Activated CD4-positive, alpha-beta memory T cell treated with anti-CD3 and anti-CD28 coated beads, Interleukin-2, amount 10 ng/mL, durations not matched to agents 7 days and 5 days (primary cell): ENCODE results near the gene ATP1A3. TPM values are rescaled to one million over a fixed set of nuclear protein-coding genes. Genes with fewer than 3 reads are reported as not detected.

Experiments used
- CTCF ChIA-PET: fragments of 350-600 bp; sonication (Branson Sonifier 250); formaldehyde crosslinking; loops from one replicate; lab custom pipeline; 2021; ENCODE audit warnings: antibody characterized with exemption, inconsistent platforms; lab: Charles Lee
- POLR2A ChIA-PET: fragments of 350-600 bp; sonication (Branson Sonifier 250); formaldehyde crosslinking; loops from one replicate; lab custom pipeline; 2021; ENCODE audit warnings: antibody characterized with exemption; lab: Charles Lee
- DNase-seq: peaks from one replicate; pipeline ENCODE4 v3.0.0-alpha.2; 2020
- H3K27ac Mint-ChIP-seq: one replicate; pipeline ENCODE4 v1.8.0; 2021; ENCODE audit warnings: mild to moderate bottlenecking, mixed read lengths
- H3K27me3 Mint-ChIP-seq: one replicate; pipeline ENCODE4 v1.8.0; 2021; ENCODE audit warnings: mixed read lengths
- H3K36me3 Mint-ChIP-seq: one replicate; pipeline ENCODE4 v1.8.0; 2021; ENCODE audit warnings: low read depth, mixed read lengths
- H3K4me1 Mint-ChIP-seq: one replicate; pipeline ENCODE4 v1.8.0; 2021; ENCODE audit warnings: mixed read lengths
- H3K4me3 Mint-ChIP-seq: one replicate; pipeline ENCODE4 v1.8.0; 2021; ENCODE audit warnings: mild to moderate bottlenecking, mixed read lengths
- H3K9me3 Mint-ChIP-seq: one replicate; pipeline ENCODE4 v1.8.0; 2021; ENCODE audit warnings: mixed read lengths
- total RNA-seq, 2 experiments: library from RNA; stranded (reverse); gene quantifications; one replicate each; pipeline ENCODE4 v1.2.3, GENCODE V29; 2021

Gene ATP1A3
- total RNA-seq, 2 experiments from 2014 or later = 1.2 to 1.9 TPM

- Mint-ChIP-seq H3K27ac (no peak overlapping the region), H3K4me1 (peaks cover 22% of the 10 kb centered on the region), H3K4me3 (no peak overlapping the region), H3K9me3 (no peaks in the 10 kb centered on the region), H3K36me3 (peaks cover 4% of the 10 kb centered on the region), H3K27me3 (peaks cover 35% of the 10 kb centered on the region)
- no peak for DNase-seq
- ChIA-PET POLR2A (no interaction called here), CTCF (no interaction called here)
These were observed 67.8 kb downstream of the ATP1A3 start for GRCh38 chr19:41926028-41926762.

GRCh38 chr19:41925208-41926003 is 68.6 kb downstream of the ATP1A3 start:
- Mint-ChIP-seq H3K27ac (no peak overlapping the region), H3K36me3 (peaks cover 4% of the 10 kb centered on the region), H3K4me1 (peaks cover 22% of the 10 kb centered on the region), H3K27me3 (peaks cover 30% of the 10 kb centered on the region), H3K9me3 (no peaks in the 10 kb centered on the region), H3K4me3 (no peak overlapping the region)
- no peak for DNase-seq
- POLR2A ChIA-PET = no interaction called here
- CTCF ChIA-PET = no interaction called here

- H3K27me3 Mint-ChIP-seq = peaks cover 22% of the 10 kb centered on the region
- ChIA-PET CTCF (no interaction called here), POLR2A (no interaction called here)
- peaks cover 4% of the 10 kb centered on the region for H3K36me3 Mint-ChIP-seq
- no peak for DNase-seq
- no peaks in the 10 kb centered on the region for H3K9me3 Mint-ChIP-seq
- H3K27ac Mint-ChIP-seq = no peak overlapping the region
- peaks cover 13% of the 10 kb centered on the region for H3K4me1 Mint-ChIP-seq
- H3K4me3 Mint-ChIP-seq = no peak overlapping the region
These were observed 69.6 kb downstream of the ATP1A3 start for GRCh38 chr19:41924151-41925145.

GRCh38 chr19:41923045-41923788 is 70.8 kb downstream of the ATP1A3 start:
- no peak for DNase-seq
- H3K4me1 Mint-ChIP-seq = peaks cover 6% of the 10 kb centered on the region
- H3K9me3 Mint-ChIP-seq = no peaks in the 10 kb centered on the region
- peaks cover 15% of the 10 kb centered on the region for H3K27me3 Mint-ChIP-seq
- H3K4me3 Mint-ChIP-seq = no peak overlapping the region
- H3K27ac Mint-ChIP-seq = no peak overlapping the region
- POLR2A ChIA-PET = interaction anchor here (1.2 kb wide), 1 partner anchor 11 kb away, joined by 4 read pairs; no protein-coding TSS in a partner anchor
- H3K36me3 Mint-ChIP-seq = no peaks in the 10 kb centered on the region
- CTCF ChIA-PET = no interaction called here

GRCh38 chr19:41922585-41922984 is 71.4 kb downstream of the ATP1A3 start:
- H3K27me3 Mint-ChIP-seq = peaks cover 14% of the 10 kb centered on the region
- POLR2A ChIA-PET = interaction anchor here (1.2 kb wide), 2 partner anchors 11 to 12 kb away, joined by 3 to 4 read pairs; no protein-coding TSS in a partner anchor
- CTCF ChIA-PET = no interaction called here
- no peak for DNase-seq
- H3K27ac Mint-ChIP-seq = no peak overlapping the region
- H3K4me1 Mint-ChIP-seq = peaks cover 4% of the 10 kb centered on the region
- H3K4me3 Mint-ChIP-seq = no peak overlapping the region
- no peaks in the 10 kb centered on the region for H3K9me3 Mint-ChIP-seq
- H3K36me3 Mint-ChIP-seq = no peaks in the 10 kb centered on the region

GRCh38 chr19:41921577-41922576 is 72.2 kb downstream of the ATP1A3 start:
- Mint-ChIP-seq H3K36me3 (no peaks in the 10 kb centered on the region), H3K4me3 (no peak overlapping the region), H3K4me1 (peaks cover 4% of the 10 kb centered on the region), H3K27me3 (peaks cover 14% of the 10 kb centered on the region), H3K27ac (no peak overlapping the region), H3K9me3 (no peaks in the 10 kb centered on the region)
- ChIA-PET POLR2A (interaction anchor here (1.2 kb wide), 1 partner anchor 13 kb away, joined by 3 read pairs; no protein-coding TSS in a partner anchor), CTCF (no interaction called here)
- no peak for DNase-seq

GRCh38 chr19:41920882-41921576 is 73.0 kb downstream of the ATP1A3 start:
- no peaks in the 10 kb centered on the region for H3K36me3 Mint-ChIP-seq
- DNase-seq = no peak
- ChIA-PET CTCF (no interaction called here), POLR2A (interaction anchor here (1.2 kb wide), 1 partner anchor 14 kb away, joined by 3 read pairs; no protein-coding TSS in a partner anchor)
- H3K4me3 Mint-ChIP-seq = no peak overlapping the region
- peaks cover 14% of the 10 kb centered on the region for H3K27me3 Mint-ChIP-seq
- no peak overlapping the region for H3K27ac Mint-ChIP-seq
- H3K4me1 Mint-ChIP-seq = peaks cover 4% of the 10 kb centered on the region
- H3K9me3 Mint-ChIP-seq = no peaks in the 10 kb centered on the region

- Mint-ChIP-seq H3K4me1 (peaks cover 4% of the 10 kb centered on the region), H3K27ac (no peak overlapping the region), H3K4me3 (no peak overlapping the region), H3K36me3 (no peaks in the 10 kb centered on the region), H3K9me3 (no peaks in the 10 kb centered on the region), H3K27me3 (peaks cover 14% of the 10 kb centered on the region)
- CTCF ChIA-PET = no interaction called here
- POLR2A ChIA-PET = no interaction called here
- DNase-seq = no peak
These were observed 73.9 kb downstream of the ATP1A3 start for GRCh38 chr19:41919948-41920712.

- H3K4me1 Mint-ChIP-seq = peaks cover 7% of the 10 kb centered on the region
- no peaks in the 10 kb centered on the region for H3K36me3 Mint-ChIP-seq
- peaks cover 22% of the 10 kb centered on the region for H3K27me3 Mint-ChIP-seq
- H3K27ac Mint-ChIP-seq = no peak overlapping the region
- no peak for DNase-seq
- no peaks in the 10 kb centered on the region for H3K9me3 Mint-ChIP-seq
- ChIA-PET CTCF (no interaction called here), POLR2A (no interaction called here)
- H3K4me3 Mint-ChIP-seq = no peak overlapping the region
These were observed 75.3 kb downstream of the ATP1A3 start for GRCh38 chr19:41918653-41919244.

- POLR2A ChIA-PET = no interaction called here
These were observed 75.9 kb downstream of the ATP1A3 start for GRCh38 chr19:41918095-41918494.

More at GRCh38 chr19:41918095-41918494, 75.9 kb downstream of the ATP1A3 start:
- peaks cover 4% of the 10 kb centered on the region for H3K4me1 Mint-ChIP-seq
- no peaks in the 10 kb centered on the region for H3K9me3 Mint-ChIP-seq
- no peak overlapping the region for H3K27ac Mint-ChIP-seq
- no peak for DNase-seq
- CTCF ChIA-PET = no interaction called here
- H3K4me3 Mint-ChIP-seq = no peak overlapping the region
- H3K27me3 Mint-ChIP-seq = peaks cover 25% of the 10 kb centered on the region
- no peaks in the 10 kb centered on the region for H3K36me3 Mint-ChIP-seq
